ENCODE data around the gene PIEZO1.
"Not testable (repeated sequence)": the region's sequence is repeated elsewhere in the genome, so short reads cannot be mapped to it uniquely, and the experiment has no call there.

The PIEZO1 gene

DNA sequence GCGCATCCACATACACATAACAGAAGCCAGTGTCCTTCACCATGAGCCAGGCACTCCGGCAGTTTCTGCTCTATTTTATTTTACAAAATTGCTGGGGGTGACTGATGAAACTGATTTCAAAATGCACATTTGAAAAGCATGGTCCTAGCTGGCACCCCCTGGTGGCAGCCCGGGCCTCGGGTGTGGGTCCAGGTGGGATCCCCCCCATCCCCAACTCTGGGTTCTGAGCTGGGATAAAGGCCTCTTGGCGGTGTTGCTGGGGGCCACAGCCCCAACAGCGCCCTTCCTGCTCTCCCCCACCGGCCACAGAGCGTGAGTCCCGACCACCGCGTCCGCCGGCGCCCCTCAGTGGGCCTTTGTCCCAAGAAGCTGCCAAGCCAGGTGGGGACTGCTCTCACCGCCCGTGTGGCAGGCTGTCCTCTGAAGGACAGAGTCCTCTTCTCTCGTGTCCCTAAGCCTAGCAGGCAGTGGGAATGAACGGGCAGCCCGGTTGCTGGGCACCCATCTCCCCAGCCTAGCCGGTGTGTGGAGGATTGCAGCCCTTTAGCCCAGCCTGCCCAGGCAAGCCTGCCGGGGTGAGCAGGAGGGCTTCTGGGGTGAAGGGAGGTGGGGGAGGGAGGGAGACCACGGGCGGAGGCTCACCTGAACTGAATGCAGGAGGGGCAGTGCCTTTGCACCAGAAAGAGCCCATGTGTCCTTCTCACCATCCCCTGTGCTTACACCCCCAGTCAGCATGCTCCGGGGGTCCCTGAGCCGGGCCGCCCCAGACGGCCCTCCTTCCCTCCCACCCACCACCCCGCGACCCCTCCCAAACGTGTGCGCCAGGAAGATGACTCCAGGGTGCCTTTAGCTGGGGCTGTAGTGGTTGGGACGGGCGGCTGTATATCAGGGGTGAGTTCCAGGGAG, 99.6 kb downstream of the PIEZO1 start:
- peak; percentile 60 for DNase-seq

DNA sequence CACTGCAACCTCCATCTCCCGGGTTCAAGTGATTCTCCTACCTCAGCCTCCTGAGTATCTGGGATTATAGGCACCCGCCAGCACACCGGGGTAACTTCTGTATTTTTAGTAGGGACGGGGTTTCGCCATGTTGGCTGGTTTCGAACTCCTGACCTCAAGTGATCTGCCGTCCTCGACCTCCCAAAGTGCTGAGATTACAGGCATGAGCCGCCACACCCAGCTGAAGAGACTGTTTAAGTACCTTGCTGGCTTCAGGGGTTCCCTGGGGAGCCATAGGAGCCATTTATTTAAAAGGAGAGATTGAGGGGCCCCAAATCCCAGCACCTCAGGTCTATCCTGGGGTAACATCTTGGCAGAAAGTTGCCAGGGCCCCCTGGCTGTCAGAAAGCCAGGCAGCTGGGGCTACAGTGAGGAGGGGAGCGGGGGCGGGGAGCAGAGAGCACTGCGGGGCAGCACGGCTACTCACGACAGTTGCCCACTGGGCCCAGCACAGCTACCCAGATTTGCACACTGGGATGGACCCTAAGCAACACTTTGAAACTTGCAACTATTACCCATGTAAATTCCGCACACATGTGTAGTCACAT, 100.4 kb downstream of the PIEZO1 start:
- DNase-seq, result no peak

DNA sequence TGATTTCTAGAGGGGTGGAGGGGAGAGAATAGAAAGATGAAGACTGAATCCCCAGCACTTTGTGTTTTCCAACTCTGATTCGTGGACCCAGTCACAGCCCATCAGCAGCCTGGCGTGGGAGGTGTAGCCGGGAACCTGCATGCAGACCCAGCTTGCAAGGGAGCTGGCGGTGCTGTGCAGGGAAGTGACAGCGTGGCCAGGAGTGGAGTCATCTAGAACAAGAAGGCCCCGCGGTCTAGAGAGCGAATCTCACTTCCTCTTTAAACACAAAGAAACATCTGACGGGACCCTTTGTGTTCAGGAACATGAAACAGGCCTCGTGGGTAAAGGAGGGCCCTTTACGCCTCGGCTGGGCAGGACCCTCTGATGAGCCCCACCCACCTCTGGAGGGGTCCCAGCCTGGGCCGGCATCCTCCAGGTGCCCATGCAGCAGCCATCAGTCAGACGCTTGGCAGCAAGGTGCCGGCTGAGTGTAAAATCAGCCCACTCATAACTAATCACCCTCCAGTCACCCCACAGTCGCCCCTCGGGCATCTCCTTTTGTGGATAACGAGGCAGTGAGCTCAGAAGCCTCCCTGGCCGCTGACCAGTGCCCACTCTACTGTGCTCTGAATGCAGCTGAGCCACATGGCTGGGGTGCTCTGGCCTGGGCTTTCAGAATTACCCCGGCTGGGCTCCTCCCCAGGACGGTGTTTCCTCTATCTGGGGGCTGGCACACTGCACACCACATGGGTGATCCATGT, 103.1 kb downstream of the PIEZO1 start:
- DNase-seq, result peak; percentile 19

DNA sequence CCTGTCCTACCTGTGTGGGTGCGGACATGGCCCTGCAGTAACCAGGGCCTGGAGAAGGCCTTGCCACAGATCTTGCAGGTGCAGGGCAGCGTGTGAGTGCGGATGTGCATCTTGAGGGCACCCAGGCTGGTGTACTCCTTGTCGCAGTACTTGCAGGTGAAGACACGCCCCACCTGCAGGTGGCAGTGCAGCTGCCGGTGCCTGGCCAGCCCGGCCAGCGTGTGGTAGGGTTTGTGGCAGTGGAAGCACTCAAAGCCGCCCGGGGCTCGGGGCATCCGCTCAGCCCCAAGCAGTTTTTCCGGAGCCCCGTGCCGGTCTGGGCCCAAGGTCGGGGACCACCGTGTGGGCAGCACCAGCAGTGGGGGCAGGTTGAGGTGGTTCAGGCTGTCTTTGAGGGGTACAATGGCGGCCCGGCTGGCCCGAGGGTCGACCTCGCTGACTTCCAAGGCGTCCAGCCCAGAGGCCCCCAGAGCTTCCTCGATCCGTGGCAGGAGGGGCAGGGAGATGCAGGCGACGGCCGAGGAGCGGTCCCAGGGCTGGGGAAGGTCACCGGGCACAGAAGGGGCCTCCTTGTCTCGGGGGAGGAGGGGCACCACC, 103.8 kb downstream of the PIEZO1 start:
- peak; percentile 86 for DNase-seq

DNA sequence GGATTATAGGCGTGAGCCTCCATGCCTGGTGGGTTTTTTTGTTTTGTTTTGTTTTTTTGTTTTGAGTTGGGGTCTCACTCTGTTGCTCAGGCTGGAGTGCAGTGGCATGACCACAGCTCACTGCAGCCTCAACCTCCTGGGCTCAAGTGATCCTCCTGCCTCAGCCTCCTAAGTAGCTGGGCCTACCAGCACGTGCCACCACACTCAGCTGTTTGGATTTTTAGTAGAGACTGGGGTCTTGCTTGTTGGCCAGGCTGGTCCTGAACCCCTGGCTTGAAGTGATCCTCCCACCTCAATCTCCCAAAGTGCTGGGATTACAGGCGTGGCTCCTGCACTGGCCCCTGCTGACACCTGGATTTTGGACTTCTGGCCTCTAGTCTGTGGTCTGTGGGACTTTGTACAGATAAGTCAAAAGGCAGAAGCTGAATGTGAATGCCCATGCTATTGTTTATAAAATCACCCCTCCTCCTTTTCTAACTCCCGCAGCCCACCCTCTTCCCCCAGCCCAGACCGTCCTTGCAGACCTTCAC, 104.4 kb downstream of the PIEZO1 start:
- no peak for DNase-seq

DNA sequence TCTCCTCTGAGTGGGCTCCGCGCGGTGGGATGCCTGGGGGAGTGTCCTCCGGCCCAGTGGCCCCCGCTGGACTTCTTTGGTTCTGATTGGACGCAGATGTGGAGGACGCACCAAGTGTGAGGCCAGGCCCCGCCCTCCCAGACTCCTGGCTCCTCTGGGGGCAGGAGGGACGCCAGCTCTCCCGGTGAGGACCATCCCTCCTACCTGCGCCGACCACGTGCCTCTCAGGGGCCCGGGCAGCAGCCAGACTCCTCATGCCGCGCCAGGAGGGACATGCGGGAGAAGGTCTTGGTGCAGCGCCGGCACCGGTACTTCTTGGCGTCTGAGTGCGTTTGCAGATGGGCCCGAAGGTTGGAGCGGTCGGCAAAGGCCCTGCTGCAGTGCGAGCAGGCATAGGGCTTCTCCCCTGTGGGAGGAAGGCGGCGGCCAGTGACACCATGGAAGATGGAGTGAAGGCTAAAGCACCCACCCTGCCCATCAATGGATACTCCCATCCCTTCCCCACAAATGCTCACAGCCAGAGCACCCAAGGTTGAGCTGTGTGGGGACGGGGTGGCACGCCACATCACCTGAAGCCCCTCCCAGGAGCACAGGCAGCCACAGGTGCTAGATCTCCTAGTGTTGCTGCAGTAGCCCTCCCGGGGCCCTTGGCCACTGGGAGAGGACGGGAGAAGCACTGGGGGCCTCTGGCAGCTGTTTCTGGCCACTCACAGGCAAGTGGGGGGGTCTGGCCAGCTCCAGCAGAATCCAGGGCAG, 106.6 kb downstream of the PIEZO1 start:
- DNase-seq, result no peak

DNA sequence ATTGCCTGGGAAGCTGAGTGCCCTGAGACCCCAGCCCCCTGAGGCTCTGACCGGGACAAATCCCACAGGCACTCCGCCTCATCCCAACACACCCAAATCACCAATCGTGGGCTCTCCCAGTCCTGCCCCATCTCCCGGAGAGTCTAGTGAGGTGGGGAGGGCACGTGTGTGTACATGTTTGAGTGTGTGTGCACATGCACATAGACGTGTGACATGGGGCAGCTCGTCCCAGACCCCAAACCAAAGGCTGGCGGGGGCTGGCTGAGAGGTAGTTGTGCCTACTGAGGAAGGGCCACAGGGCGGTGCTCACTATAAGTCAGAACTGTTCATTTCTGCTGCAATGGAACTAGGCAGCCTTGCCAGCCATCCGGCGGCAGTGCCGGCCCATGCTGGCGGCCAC, 107.3 kb downstream of the PIEZO1 start:
- no peak for DNase-seq

DNA sequence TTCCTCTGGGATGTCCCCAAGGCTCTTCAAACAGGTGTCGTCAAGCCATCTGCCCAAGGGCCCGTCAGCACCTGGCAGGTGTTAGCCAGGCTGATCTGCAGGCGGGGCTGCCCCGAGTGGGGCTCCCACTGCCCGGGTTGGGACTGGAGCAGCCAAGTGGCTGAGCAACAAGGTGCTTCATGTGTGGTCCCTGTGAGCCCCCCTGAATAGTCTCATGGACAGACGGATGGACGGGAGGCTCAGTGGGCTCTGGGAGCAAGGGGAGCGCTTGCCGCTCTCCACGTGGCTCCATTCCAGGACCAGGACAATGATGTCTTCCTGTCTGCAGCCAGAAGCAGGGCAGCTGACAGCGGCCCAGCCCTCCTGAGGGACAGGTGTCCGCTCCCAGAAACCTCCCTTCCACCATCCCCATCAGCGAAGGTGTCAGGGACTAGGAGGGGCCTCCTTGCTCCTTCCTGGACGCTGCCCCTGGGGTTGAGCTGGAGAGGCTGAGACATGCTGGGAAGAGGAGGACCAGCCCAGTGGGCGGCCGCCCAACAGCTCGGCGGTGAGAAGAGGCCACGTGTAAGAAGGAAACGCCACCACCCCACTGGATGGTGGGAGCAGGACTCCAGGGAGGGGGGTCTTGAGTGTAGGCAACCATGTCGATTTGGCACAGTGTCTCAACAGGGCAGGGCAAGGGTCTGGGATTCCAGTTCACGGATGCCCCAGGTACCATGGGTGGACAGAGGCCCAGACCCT, 108.3 kb downstream of the PIEZO1 start:
- DNase-seq, result no peak

DNA sequence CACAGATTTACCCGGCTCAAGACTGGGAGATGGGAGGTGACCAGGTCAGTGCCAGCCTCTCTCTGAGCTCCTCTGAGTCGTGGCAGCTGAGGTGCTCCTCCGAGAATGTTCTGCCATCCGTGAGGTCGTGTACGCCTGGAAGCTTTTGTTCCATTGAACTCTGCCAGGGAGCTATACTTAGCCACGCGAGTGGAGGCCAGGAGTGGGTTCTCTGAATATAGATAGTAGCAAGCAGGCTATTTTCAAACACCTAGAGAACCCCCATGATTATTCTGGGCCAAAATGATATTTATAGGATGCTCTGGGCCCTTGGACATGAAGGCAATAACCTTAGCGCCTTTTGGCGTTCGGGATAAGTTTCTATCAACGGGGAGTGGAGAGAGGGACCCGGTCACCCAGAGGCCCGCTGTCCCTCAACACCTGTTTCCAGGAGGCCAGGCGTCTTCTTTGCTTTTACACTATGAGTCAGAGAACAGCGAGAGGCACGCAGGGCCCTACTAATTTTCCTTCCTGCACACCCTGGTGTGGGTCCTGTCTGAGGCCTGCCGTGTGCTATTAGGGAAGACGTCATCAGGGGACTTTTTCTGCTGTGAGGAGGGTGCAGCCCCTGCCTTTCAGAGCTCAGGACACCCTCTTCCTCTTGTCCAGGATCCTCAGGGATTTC, 111.2 kb downstream of the PIEZO1 start:
- no peak for DNase-seq

DNA sequence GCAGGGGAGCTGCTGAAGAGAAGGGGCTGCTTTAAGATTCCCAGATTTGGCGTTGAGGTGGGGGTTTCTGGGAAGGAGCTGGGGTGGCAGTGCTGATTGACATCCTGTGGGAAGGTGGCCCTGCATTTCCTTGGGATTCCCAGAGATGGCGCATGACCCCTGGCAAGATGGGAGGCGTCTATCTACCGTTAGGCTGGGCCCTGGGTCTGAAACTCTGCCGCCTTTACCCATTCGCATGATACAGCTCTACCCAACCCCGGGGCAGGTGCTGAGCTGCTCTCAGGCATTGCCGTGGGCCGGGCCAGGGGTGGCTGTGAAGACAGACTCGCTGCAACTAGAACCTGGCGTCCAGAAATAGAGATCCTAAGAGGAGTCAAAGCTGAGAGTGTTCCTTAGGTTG, 112.2 kb downstream of the PIEZO1 start:
- peak; percentile 52 for DNase-seq

DNA sequence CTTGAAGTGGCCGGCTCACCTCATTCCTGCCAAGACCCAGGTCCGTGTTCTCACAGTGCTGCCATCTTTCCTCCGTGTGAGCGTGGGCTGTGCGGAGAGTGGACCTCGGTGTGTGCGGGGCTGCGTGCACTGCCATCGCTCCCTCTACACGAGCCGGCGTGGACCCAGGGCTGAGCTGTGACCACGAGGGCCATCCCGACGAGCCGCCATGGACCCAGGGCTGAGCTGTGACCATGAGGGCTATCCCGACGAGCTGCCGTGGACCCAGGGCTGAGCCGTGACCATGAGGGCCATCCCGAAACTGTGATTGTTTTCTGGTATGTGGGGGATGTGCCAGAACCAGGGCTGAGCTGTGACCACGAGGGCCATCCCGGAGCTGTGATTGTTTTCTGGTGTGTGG, 113.2 kb downstream of the PIEZO1 start:
- no peak for DNase-seq

DNA sequence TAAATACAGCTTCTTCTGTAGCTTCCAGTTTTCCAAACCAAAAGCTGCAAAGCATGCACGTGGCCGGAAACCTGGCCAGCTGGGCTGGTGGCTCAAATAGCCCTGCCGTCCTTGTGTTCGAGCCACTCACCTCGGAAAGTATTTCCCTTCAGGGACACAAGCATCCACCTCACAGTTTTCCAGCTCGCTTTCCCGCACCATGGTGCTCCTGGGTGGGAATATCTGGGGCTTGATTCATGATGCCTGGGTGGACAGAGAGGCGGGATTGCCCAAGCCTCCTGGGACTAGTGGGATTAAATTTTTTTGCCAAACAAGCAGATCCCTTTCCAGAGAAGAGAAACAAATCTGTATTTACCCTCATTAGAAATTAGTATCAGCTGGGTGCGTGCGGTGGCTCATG, 115.0 kb downstream of the PIEZO1 start:
- no peak for DNase-seq

DNA sequence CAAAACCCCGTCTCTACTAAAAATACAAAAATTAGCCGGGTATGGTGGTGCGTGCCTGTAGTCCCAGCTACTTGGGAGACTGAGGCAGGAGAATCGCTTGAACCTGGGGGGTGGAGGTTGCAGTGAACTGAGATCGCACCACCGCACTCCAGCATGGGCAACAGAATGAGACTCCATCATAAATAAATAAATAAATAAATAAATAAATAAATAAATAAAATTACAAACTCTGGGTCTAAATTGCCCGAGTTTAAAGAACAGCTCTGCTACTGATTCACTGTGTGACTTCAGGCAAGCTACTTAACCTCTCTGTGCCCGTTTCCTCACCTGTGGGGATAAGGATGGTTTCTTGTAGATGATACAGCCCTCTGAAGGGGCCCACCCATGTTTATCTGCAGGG, 115.5 kb downstream of the PIEZO1 start:
- not testable (repeated sequence) for DNase-seq

DNA sequence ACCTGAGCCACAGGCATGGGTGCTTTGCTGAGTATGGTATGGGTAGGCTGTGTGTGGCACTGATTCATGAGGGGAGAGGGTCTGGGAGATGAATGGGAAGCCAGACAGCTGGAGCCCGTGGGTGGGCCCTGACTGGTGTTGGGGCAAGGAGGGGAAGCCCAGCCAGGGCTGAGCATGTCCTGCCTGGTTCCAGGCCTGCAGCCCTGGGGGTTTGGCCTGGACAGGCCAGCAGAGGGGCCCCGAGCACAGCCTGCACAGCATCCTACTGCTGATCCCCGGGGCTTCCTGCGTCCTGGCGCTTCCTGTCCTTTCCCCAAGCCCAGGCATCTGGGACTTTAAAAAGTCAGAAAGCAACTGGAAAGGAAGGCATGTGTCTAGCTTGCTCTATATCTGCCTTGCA, 117.6 kb downstream of the PIEZO1 start:
- DNase-seq, result no peak

DNA sequence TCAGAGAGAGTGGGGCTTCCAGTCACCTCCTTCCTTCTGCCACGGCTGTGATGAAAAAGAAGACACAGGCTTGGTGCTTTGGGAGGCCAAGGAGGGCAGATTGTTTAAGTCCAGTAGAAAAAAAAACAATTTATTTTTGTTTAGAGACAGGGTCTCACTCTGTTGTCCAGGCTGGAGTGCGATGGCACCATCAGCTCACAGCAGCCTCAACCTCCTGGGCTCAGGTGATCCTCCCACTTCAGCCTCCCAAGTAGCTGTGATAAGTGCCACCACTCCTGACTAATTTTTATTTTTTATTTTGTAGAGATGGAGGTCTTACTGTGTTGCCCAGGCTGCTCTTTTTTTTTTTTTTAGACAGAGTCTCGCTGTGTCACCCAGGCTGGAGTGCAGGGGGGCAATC, 119.5 kb downstream of the PIEZO1 start:
- no peak for DNase-seq
